Upper lobe of right lung (tissue), 1 donor: ENCODE results near the gene DUSP2. TPM values are rescaled to one million over a fixed set of nuclear protein-coding genes. Genes with fewer than 3 reads are reported as not detected.

ENCODE experiments used
- ATAC-seq: fragments of 200-7000 bp; cut with Tn5 transposase; one replicate; pipeline ENCODE4 v1.9.1; 2020; ENCODE audit warnings: mild to moderate bottlenecking, moderate library complexity
- DNase-seq: peaks from one replicate; pipeline ENCODE4 v3.0.0-alpha.2; 2020
- H3K27ac ChIP-seq: fragments of 200-600 bp; one replicate; pipeline ENCODE4 v1.8.0; 2022
- H3K27me3 ChIP-seq: fragments of 200-600 bp; one replicate; pipeline ENCODE4 v1.8.0; 2022; ENCODE audit warnings: mild to moderate bottlenecking
- H3K36me3 ChIP-seq: fragments of 200-600 bp; one replicate; pipeline ENCODE4 v1.8.0; 2022
- H3K4me1 ChIP-seq: fragments of 200-600 bp; one replicate; pipeline ENCODE4 v1.8.0; 2022
- H3K4me3 ChIP-seq: fragments of 200-600 bp; one replicate; pipeline ENCODE4 v1.8.0; 2022; ENCODE audit warnings: mild to moderate bottlenecking
- H3K9me3 ChIP-seq: fragments of 200-600 bp; one replicate; pipeline ENCODE4 v1.8.0; 2022
- intact Hi-C: fragments of 100-400 bp; cut with DNase I; formaldehyde crosslinking; loops from one replicate; pipeline ENCODE4 v1.11.0; 2022
- total RNA-seq: library from RNA; stranded (reverse); fragmentation: NEBNext Ultra II Directional; extraction: Animal tissue kit (Norgen Biotek cat#: 25700); gene quantifications from one replicate; pipeline ENCODE4 v1.2.1, GENCODE V29; 2021
- TF ChIP-seq, protein P1 (sequence below): fragments of 200-600 bp; IDR thresholded peaks from one replicate; pipeline ENCODE4 v1.8.0; 2022; ENCODE audit warnings: antibody characterized with exemption
- donor health status: DM: no; HTN: yes; CAD: no; lungs with severe emphysema.

Gene DUSP2
- total RNA-seq, 1 donor from 2014 or later, result 4.4 TPM

DNA sequence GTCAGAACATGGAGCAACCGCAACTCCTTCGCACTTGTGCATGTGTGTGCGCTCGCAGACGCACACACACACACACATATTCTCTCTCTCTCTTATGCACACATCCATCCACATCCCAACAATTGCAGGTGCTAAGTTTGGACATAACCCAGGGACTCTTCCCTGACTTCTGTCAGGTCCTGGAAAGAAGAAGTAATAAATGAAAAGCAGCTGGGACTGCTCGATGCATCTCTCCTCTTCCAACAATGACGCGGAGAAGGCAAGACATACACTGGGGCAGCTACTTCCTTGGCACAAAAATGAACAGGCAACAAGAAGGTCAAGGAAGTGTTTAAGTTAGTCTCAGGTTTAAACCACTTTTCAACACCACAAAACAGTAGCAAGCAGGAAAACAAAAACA is 39.7 kb upstream of the DUSP2 start:
- no peaks in the 10 kb centered on the region for H3K4me1 ChIP-seq
- TF ChIP-seq, protein P1, sequence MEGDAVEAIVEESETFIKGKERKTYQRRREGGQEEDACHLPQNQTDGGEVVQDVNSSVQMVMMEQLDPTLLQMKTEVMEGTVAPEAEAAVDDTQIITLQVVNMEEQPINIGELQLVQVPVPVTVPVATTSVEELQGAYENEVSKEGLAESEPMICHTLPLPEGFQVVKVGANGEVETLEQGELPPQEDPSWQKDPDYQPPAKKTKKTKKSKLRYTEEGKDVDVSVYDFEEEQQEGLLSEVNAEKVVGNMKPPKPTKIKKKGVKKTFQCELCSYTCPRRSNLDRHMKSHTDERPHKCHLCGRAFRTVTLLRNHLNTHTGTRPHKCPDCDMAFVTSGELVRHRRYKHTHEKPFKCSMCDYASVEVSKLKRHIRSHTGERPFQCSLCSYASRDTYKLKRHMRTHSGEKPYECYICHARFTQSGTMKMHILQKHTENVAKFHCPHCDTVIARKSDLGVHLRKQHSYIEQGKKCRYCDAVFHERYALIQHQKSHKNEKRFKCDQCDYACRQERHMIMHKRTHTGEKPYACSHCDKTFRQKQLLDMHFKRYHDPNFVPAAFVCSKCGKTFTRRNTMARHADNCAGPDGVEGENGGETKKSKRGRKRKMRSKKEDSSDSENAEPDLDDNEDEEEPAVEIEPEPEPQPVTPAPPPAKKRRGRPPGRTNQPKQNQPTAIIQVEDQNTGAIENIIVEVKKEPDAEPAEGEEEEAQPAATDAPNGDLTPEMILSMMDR, result no peak
- H3K4me3 ChIP-seq, result no peak overlapping the region
- H3K27me3 ChIP-seq, result no peaks in the 10 kb centered on the region
- peaks cover 57% of the 10 kb centered on the region for H3K36me3 ChIP-seq
- no peak for DNase-seq
- intact Hi-C loops, result no loop called here
- no peaks in the 10 kb centered on the region for H3K9me3 ChIP-seq
- no peak overlapping the region for H3K27ac ChIP-seq
- ATAC-seq, result no peak

DNA sequence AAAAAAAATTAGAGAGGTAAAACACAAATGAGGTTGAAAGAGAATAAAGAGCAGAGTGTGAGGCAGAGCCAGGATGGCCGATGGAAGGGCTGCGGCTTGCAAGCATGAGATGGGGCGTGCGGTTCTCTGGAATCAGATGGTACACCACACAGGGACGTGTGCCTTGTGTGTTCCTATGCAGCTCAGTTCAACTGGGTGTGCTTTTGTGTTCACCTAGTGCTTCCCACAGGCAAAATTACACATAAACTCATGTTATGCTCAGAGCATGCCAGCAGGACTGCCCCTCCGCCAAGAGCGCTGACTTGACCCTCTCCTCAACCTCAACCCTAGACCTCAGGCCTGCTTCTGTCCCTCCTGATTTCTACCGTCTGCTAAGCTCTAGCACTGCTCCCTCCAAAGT is 38.9 kb upstream of the DUSP2 start:
- DNase-seq, result no peak
- TF ChIP-seq, protein P1, result no peak
- Histone ChIP-seq H3K27me3 (no peaks in the 10 kb centered on the region), H3K36me3 (peaks cover 49% of the 10 kb centered on the region), H3K9me3 (no peaks in the 10 kb centered on the region), H3K27ac (no peak overlapping the region), H3K4me3 (no peak overlapping the region), H3K4me1 (no peaks in the 10 kb centered on the region)
- ATAC-seq, result no peak
- intact Hi-C loops, result no loop called here

DNA sequence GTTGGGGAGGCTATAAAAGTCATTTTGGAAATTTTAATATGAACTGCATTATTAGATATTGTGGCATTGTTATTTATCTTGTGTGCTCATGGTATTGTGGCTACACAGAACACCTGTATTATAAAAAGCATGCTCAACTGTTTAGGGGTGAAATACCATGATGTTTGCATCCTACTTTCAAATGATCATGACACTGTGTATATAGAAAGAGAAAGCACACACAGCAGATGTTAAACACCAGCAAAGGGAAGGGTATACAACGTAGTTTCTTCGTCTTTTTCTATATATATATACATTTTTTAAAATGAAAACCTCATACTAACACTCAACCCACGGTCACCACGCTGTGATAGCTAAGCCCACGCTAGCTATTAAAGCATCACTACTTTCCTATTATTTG is 36.3 kb upstream of the DUSP2 start:
- no peak for DNase-seq
- Histone ChIP-seq H3K36me3 (peaks cover 30% of the 10 kb centered on the region), H3K9me3 (no peaks in the 10 kb centered on the region), H3K27me3 (no peaks in the 10 kb centered on the region), H3K4me1 (no peaks in the 10 kb centered on the region), H3K27ac (no peak overlapping the region), H3K4me3 (no peak overlapping the region)
- intact Hi-C loops, result no loop called here
- ATAC-seq, result no peak
- TF ChIP-seq, protein P1, result no peak

DNA sequence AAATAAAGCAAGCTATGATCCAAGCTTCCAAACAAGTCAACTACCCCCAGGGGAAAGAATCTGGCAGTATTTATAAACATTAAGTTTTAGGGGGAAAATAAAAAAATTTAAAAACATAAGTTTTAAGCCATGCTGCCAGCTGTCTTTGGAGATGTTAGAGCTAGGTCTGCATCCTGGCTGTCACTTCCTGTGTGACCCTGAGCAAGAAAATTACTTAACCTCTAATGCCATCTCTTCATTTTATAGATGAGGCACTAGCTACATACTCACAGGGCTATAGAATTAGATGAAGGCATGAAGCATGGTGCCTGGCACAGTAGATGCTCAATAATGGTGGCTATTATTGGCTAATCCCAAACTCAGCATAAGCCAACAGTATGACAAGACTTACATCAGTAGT is 35.3 kb upstream of the DUSP2 start:
- Histone ChIP-seq H3K4me1 (no peaks in the 10 kb centered on the region), H3K27me3 (no peaks in the 10 kb centered on the region), H3K36me3 (peaks cover 20% of the 10 kb centered on the region), H3K9me3 (no peaks in the 10 kb centered on the region), H3K27ac (no peak overlapping the region), H3K4me3 (no peak overlapping the region)
- TF ChIP-seq, protein P1, result no peak
- intact Hi-C loops, result no loop called here
- DNase-seq, result no peak
- ATAC-seq, result no peak

DNA sequence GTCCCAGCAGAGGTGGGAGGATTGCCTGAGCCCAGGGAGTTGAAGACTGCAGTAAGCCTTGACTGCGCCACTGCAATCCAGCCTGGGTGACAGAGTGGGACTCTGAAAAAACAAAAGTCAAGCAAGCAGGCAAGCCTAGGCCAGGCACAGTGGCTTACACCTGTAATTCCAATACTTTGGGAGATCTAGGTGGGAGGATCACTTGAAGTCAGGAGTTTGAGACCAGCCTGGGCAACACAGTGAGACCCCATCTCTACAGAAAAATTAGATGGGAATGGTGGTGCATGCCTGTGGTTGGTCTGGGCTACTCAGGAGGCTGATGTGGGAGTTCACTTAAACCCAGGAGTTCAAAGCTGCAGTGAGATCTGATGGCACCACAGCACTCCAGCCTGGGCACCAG is 34.8 kb upstream of the DUSP2 start:
- Histone ChIP-seq H3K27me3 (no peaks in the 10 kb centered on the region), H3K9me3 (no peaks in the 10 kb centered on the region), H3K36me3 (peaks cover 15% of the 10 kb centered on the region), H3K27ac (no peak overlapping the region), H3K4me1 (no peaks in the 10 kb centered on the region), H3K4me3 (no peak overlapping the region)
- no peak for DNase-seq
- TF ChIP-seq, protein P1, result no peak
- intact Hi-C loops, result no loop called here
- ATAC-seq, result no peak

DNA sequence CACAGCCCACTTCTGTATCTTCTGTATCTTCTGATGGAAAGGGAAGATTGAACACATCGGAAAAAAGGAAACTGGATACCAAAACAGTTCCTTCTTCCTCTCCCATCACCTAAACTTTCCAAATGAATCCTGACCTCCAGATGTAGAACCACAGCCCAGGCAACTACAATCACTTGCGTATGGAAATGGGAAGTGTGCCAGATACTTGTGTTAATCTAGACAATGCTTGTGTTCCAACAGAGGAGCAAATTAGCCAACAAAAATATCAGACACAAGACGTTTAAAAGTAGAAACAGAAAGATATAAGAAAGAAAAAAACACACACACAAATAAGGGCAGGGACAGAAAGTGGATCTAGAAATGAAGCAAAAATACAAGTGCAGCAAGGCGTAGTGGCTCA is 31.4 kb upstream of the DUSP2 start:
- Histone ChIP-seq H3K27ac (no peak overlapping the region), H3K4me1 (no peaks in the 10 kb centered on the region), H3K4me3 (no peak overlapping the region), H3K9me3 (no peaks in the 10 kb centered on the region), H3K27me3 (no peaks in the 10 kb centered on the region), H3K36me3 (no peaks in the 10 kb centered on the region)
- intact Hi-C loops, result no loop called here
- TF ChIP-seq, protein P1, result no peak
- DNase-seq, result no peak
- no peak for ATAC-seq
